ENCODE data around the gene PELI1.
A peak's percentile ranks its signal among the peaks of the same experiment; 100 is the strongest.

The PELI1 gene

DNA sequence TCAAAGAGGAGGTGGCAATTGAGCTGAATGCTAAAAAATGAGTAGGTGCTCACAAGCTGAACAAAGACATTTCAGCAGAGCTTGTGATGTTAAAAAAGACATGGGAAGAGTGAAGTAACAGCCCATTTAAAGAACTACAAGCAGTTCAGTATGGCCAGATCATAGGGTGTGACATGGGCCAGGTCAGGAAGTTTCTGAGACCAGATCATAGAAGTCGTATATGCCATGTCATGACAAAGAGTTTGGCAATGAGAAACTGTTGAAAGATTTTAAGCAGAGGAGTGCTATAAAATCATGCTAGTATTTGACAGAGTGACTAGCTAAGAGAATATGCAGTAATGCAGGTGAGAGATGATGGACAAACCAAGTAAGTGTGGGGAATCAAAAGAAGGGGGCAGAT lies 7.3 kb upstream of the PELI1 start:
- no peak for DNase-seq

DNA sequence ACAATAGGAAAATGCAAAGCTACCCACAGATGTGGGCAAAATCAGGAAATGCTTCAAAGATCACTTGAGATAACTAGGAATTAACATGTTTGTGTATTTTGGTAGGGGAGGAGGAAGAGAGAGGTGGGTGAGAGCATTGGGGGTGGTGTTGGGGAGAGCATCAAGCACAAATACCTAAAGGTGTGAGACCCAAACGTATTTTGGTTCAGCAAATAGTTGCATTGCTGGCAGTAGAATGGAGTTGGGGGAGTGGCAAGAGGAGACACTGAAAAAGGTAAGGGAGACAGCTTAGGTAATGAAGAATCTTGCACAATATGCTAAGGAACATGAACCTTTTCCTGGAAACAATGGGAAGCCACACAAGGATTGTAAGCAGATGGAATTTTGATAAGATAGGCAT lies 1.5 kb upstream of the PELI1 start:
- no peak for DNase-seq

- no peak for DNase-seq
Observed at GRCh38 chr2:64145119-64145518, 899 bp upstream of the PELI1 start.

GRCh38 chr2:64143169-64144056 lies 807 bp downstream of the PELI1 start:
- peak; percentile 64 for DNase-seq

DNA sequence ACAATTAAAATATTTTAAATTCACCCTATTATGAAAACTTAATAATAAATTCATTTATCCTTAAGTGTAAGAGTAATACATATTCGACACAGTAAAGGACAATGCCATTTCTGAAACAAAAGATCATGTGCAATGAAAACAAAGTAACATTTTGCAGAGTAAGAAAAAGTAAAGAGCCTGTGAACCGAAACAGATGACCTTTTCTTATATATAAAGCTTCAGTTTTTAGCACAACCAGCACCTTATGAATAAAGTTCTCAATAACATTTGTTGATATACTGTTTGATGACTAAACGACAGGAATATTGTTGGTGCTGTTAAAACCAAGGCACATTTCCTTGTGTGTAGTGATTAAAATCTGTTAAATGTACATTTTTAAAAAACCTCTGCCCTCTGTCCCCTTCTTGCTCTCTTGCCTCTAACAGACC lies 1.5 kb downstream of the PELI1 start:
- DNase-seq = no peak

- no peak for DNase-seq
Observed at GRCh38 chr2:64141674-64142405, 2.4 kb downstream of the PELI1 start.

GRCh38 chr2:64140665-64141200 lies 3.5 kb downstream of the PELI1 start:
- DNase-seq = no peak

- no peak for DNase-seq
Observed at GRCh38 chr2:64139956-64140355, 4.3 kb downstream of the PELI1 start.

GRCh38 chr2:64137996-64138395 lies 6.2 kb downstream of the PELI1 start:
- DNase-seq = no peak

DNA sequence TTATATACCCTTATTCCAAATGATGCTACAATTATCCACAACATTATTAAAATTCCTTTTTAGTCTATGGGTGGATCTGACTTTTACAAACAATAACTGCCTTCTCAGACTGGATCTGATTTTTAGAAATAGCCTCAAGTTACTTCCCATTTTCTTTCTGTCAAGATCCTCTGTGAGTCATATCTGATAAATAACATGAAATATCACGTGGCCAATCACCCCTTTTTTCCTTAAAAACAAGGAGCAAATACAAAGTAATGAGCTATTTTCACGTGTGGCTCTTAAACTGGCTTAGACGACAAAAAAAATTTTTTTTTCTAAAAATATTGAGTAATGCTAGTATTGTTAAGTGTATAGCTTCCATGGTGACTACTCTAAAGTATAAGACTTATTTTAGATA lies 6.7 kb downstream of the PELI1 start:
- DNase-seq = no peak

DNA sequence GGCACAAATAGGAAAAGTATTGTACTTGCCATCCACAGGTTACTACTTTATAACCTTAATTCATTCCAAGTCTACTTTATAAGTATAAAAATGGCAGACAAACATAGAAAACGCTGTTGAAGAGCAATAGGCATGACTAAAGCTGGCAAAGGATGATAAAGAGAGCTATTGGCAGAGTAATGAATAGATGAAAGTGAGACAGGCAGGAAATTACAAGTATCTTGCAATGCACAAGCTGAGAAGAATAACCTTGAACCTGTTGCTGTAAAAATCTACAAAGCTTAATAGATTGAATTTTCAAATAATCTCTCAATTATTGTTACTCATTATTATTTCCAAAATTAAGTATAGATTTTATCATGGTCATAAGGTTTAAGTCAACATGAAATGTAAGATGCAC lies 8.8 kb downstream of the PELI1 start:
- no peak for DNase-seq

GRCh38 chr2:64134813-64135212 lies 9.4 kb downstream of the PELI1 start:
- no peak for DNase-seq

GRCh38 chr2:64133828-64134227 lies 10.4 kb downstream of the PELI1 start:
- no peak for DNase-seq

- no peak for DNase-seq
Observed at GRCh38 chr2:64133354-64133753, 10.9 kb downstream of the PELI1 start.

- no peak for DNase-seq
Observed at GRCh38 chr2:64130333-64130732, 13.9 kb downstream of the PELI1 start.

GRCh38 chr2:64128943-64129391 lies 15.3 kb downstream of the PELI1 start:
- DNase-seq = no peak

DNA sequence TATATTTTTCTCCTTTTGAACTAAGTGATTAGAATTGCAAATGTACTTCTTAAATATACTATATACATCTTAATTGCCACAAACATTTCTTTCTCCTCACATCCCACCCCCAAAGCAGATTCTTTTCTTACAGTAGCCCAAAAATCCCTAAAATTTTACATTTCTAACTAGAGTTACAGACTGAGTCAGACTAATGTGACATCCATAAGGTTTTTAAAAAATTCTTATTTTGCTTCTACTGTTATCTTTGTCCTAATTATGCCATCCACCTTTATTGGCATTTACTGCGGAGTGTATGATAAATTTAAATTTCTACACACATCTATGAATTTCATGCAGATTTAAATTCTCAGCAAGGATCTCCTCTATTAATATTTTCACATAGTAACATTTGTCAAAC lies 15.8 kb downstream of the PELI1 start:
- no peak for DNase-seq

DNA sequence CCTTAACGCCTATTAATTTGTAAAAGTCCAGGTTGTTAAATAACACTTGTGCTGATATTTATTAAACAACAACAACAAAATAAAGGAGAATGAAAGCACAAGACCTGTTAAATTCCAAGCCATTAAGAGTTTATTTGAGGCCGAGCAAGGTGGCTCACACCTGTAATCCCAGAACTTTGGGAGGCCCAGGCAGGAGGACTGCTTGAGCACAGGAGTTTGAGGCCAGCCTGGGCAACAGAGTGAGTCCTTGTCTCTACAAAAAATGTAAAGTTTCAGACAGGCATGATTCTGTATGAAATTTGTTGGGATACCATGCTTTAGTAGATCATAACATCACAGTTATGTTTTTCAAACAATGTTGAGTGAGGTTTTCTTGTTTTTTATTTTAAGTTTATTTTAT lies 17.1 kb downstream of the PELI1 start:
- no peak for DNase-seq

- no peak for DNase-seq
Observed at GRCh38 chr2:64126601-64127000, 17.6 kb downstream of the PELI1 start.

- no peak for DNase-seq
Observed at GRCh38 chr2:64124571-64124970, 19.6 kb downstream of the PELI1 start.

GRCh38 chr2:64124168-64124567 lies 20.1 kb downstream of the PELI1 start:
- no peak for DNase-seq

DNA sequence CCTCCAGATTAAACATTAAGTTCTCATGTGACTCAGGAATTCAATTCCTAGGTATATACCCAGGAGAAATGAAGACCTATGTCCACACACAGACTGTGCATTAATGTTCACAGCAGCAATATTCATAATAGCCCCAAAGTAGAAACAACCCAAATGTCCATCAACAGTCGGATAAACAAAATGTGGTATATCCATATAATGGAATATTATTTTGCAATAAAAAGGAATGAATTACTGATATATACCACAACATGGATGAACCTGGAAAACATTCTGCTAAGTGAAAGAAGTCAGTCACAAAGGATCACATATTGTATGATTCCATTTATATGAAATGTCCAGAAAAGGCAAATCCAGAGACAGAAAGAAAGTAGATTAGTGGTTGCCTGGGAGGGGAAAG lies 20.5 kb downstream of the PELI1 start:
- DNase-seq = no peak

- DNase-seq = no peak
Observed at GRCh38 chr2:64122358-64122757, 21.9 kb downstream of the PELI1 start.

- no peak for DNase-seq
Observed at GRCh38 chr2:64120928-64121327, 23.3 kb downstream of the PELI1 start.

All from retina (tissue), 1 donor.